Cardiac muscle cell (in vitro differentiated cells and primary cell): Measurements from ENCODE around the gene ATP1B3. TPM values are rescaled to one million over a fixed set of nuclear protein-coding genes. Genes with fewer than 3 reads are reported as not detected.
"Not testable (repeated sequence)": the region's sequence is repeated elsewhere in the genome, so short reads cannot be mapped to it uniquely, and the experiment has no call there.

Experiments used
- DNase-seq, 2 donors: peaks; one replicate each; pipeline versions ENCODE4 v3.0.0 to v3.0.0-alpha.2; 2010 to 2017; ENCODE audit warnings: low read depth in 1 of 2, low spot score in 1 of 2
- H3K27ac ChIP-seq: fragments of 200-600 bp; sonication (generic); 2 replicates; pipeline ENCODE4 v1.5.1; 2016
- H3K27me3 ChIP-seq: fragments of 200-600 bp; sonication (generic); 2 replicates; pipeline ENCODE4 v1.6.0; 2016; ENCODE audit warnings: control low read depth
- H3K36me3 ChIP-seq: fragments of 200-600 bp; sonication (generic); 2 replicates; pipeline ENCODE4 v1.5.1; 2016; ENCODE audit warnings: control low read depth
- H3K4me1 ChIP-seq: fragments of 200-600 bp; sonication (generic); 2 replicates; pipeline ENCODE4 v1.8.1; 2017; ENCODE audit warnings: low read depth, mild to moderate bottlenecking, mixed run types
- H3K4me3 ChIP-seq: fragments of 200-600 bp; sonication (generic); 2 replicates; pipeline ENCODE4 v1.5.1; 2016; ENCODE audit warnings: mild to moderate bottlenecking
- H3K9me3 ChIP-seq: fragments of 200-600 bp; sonication (generic); 2 replicates; pipeline ENCODE4 v1.5.1; 2017; ENCODE audit warnings: low read depth, mild to moderate bottlenecking, control low read depth
- CTCF ChIP-seq: IDR thresholded peaks from 2 replicates; pipeline ENCODE4 v1.5.1; 2012; ENCODE audit warnings: low read depth, mild to moderate bottlenecking, low read length
- polyA plus RNA-seq: library from polyadenylated mRNA; unstranded; fragments of >200 nt; fragmentation: Nextera tagmentation; extraction: Ambion mirVana; gene quantifications from 2 replicates; pipeline ENCODE4 v1.2.1, GENCODE V29; 2016
- total RNA-seq: library from RNA; depleted of rRNA; stranded (reverse); fragments of >200 nt; gene quantifications from 2 replicates; pipeline ENCODE4 v1.2.3, GENCODE V29; 2016

The ATP1B3 gene
- total and polyA plus RNA-seq, 2 experiments from 2014 or later: 25.1 to 148 TPM

- no peak for DNase-seq
- Histone ChIP-seq H3K9me3 (no peaks in the 10 kb centered on the region), H3K36me3 (peaks cover 10% of the 10 kb centered on the region), H3K4me1 (no peaks in the 10 kb centered on the region), H3K4me3 (no peak overlapping the region), H3K27ac (no peak overlapping the region), H3K27me3 (no peaks in the 10 kb centered on the region)
- no peak for TF ChIP-seq CTCF
Observed at GRCh38 chr3:141920701-141921100, 44.3 kb downstream of the ATP1B3 start.

- Histone ChIP-seq H3K4me1 (no peaks in the 10 kb centered on the region), H3K27ac (no peak overlapping the region), H3K9me3 (no peaks in the 10 kb centered on the region), H3K27me3 (no peaks in the 10 kb centered on the region), H3K4me3 (no peak overlapping the region), H3K36me3 (peaks cover 10% of the 10 kb centered on the region)
- no peak for DNase-seq
- TF ChIP-seq CTCF: no peak
Observed at GRCh38 chr3:141921316-141921715, 44.9 kb downstream of the ATP1B3 start.

- not testable (repeated sequence) for DNase-seq, H3K4me3 ChIP-seq, H3K36me3 ChIP-seq, H3K27ac ChIP-seq, H3K4me1 ChIP-seq, H3K9me3 ChIP-seq, H3K27me3 ChIP-seq
Observed at GRCh38 chr3:141925677-141926076, 49.2 kb downstream of the ATP1B3 start.

- H3K36me3 ChIP-seq: peaks cover 6% of the 10 kb centered on the region
- TF ChIP-seq CTCF: no peak
- H3K4me1 ChIP-seq: no peaks in the 10 kb centered on the region
- no peak overlapping the region for H3K4me3 ChIP-seq
- H3K27me3 ChIP-seq: no peaks in the 10 kb centered on the region
- no peak overlapping the region for H3K27ac ChIP-seq
- H3K9me3 ChIP-seq: no peaks in the 10 kb centered on the region
- no peak for DNase-seq
Observed at GRCh38 chr3:141926929-141927328, 50.5 kb downstream of the ATP1B3 start.

- TF ChIP-seq CTCF: no peak
- Histone ChIP-seq H3K4me1 (no peaks in the 10 kb centered on the region), H3K36me3 (peaks cover 1% of the 10 kb centered on the region), H3K4me3 (no peak overlapping the region), H3K9me3 (no peaks in the 10 kb centered on the region), H3K27ac (no peak overlapping the region), H3K27me3 (no peaks in the 10 kb centered on the region)
- DNase-seq: no peak
Observed at GRCh38 chr3:141928631-141929270, 52.3 kb downstream of the ATP1B3 start.

- H3K27me3 ChIP-seq: no peaks in the 10 kb centered on the region
- DNase-seq: no peak
- H3K27ac ChIP-seq: no peak overlapping the region
- no peaks in the 10 kb centered on the region for H3K36me3 ChIP-seq
- H3K4me3 ChIP-seq: no peak overlapping the region
- H3K4me1 ChIP-seq: no peaks in the 10 kb centered on the region
- no peak for TF ChIP-seq CTCF
- H3K9me3 ChIP-seq: no peaks in the 10 kb centered on the region
Observed at GRCh38 chr3:141929341-141929995, 53.0 kb downstream of the ATP1B3 start.
